ENCODE measurements around the gene ATG2B.

GRCh38 chr14:96354246-96354645, 8.9 kb downstream of the ATG2B start:
- TF ChIP-seq, protein P1, sequence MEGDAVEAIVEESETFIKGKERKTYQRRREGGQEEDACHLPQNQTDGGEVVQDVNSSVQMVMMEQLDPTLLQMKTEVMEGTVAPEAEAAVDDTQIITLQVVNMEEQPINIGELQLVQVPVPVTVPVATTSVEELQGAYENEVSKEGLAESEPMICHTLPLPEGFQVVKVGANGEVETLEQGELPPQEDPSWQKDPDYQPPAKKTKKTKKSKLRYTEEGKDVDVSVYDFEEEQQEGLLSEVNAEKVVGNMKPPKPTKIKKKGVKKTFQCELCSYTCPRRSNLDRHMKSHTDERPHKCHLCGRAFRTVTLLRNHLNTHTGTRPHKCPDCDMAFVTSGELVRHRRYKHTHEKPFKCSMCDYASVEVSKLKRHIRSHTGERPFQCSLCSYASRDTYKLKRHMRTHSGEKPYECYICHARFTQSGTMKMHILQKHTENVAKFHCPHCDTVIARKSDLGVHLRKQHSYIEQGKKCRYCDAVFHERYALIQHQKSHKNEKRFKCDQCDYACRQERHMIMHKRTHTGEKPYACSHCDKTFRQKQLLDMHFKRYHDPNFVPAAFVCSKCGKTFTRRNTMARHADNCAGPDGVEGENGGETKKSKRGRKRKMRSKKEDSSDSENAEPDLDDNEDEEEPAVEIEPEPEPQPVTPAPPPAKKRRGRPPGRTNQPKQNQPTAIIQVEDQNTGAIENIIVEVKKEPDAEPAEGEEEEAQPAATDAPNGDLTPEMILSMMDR (IDR thresholded peaks at IDR 0.05 in 8 of 11, conservative IDR thresholded peaks at IDR 0.05 in 3 of 11): no peak
- TF ChIP-seq POLR2A (IDR thresholded peaks at IDR 0.05) (no peak), POLR2AphosphoS5 (IDR thresholded peaks at IDR 0.05) (no peak)

Measured in spleen (tissue), 7 donors.